HepG2 (cell line): ENCODE measurements around the gene RPH3AL. TPM values are rescaled to one million over a fixed set of nuclear protein-coding genes. Genes with fewer than 3 reads are reported as not detected.

Experiments
- AGO2 ChIP-seq: fragments of 200-400 bp; formaldehyde crosslinking; optimal IDR thresholded peaks from 2 replicates; pipeline ENCODE3; 2017; ENCODE audit warnings: mild to moderate bottlenecking, low read depth, low read length, moderate library complexity
- DDIT3 ChIP-seq: sonication (generic); formaldehyde crosslinking; IDR thresholded peaks from 2 replicates; pipeline ENCODE4 v1.4.0; 2020; ENCODE audit warnings: mild to moderate bottlenecking, missing genetic modification reagents
- GMEB2 ChIP-seq: IDR thresholded peaks from 2 replicates; pipeline ENCODE4 v1.6.1; 2016; ENCODE audit warnings: missing biosample characterization, missing genetic modification reagents, low read depth
- HHEX ChIP-seq: IDR thresholded peaks from 2 replicates; pipeline ENCODE4 v1.6.1; 2016; ENCODE audit warnings: control low read depth
- HNRNPUL1 ChIP-seq: fragments of 200-400 bp; formaldehyde crosslinking; IDR thresholded peaks from 2 replicates; pipeline ENCODE4 v1.6.1; 2017; ENCODE audit warnings: low read depth, mild to moderate bottlenecking, low read length, moderate library complexity
- MBNL3 ChIP-seq: fragments of 250-450 bp; sonication (Bioruptor Pico); conservative IDR thresholded peaks from 2 replicates; pipeline ENCODE4 v1.8.0; 2022; ENCODE audit warnings: mild to moderate bottlenecking, inconsistent platforms
- MED8 ChIP-seq: sonication (generic); formaldehyde crosslinking; IDR thresholded peaks from 2 replicates; pipeline ENCODE4 v1.8.1; 2023; ENCODE audit warnings: mild to moderate bottlenecking, missing genetic modification reagents; ENCODE audit not compliant: insufficient replicate concordance
- NFE2L1 ChIP-seq: sonication (generic); formaldehyde crosslinking; IDR thresholded peaks from 2 replicates; pipeline ENCODE4 v1.4.0; 2020; ENCODE audit warnings: missing genetic modification reagents, mild to moderate bottlenecking, borderline replicate concordance
- NR3C1 ChIP-seq: sonication (generic); formaldehyde crosslinking; IDR thresholded peaks from 2 replicates; pipeline ENCODE4 v1.4.0; 2020; ENCODE audit warnings: missing genetic modification reagents
- RBM22 ChIP-seq: fragments of 200-400 bp; formaldehyde crosslinking; optimal IDR thresholded peaks from 2 replicates; pipeline ENCODE3; 2017; ENCODE audit warnings: mild to moderate bottlenecking, low read length, moderate library complexity
- REST ChIP-seq, 2 experiments: IDR thresholded peaks; 2 replicates each; pipeline ENCODE4 v1.6.1; 2011 to 2012; ENCODE audit warnings: low read length in 2 of 2, borderline replicate concordance in 1 of 2, low read depth in 1 of 2, mild to moderate bottlenecking in 1 of 2, moderate library complexity in 1 of 2
- RFXAP ChIP-seq: sonication (generic); formaldehyde crosslinking; IDR thresholded peaks from 2 replicates; pipeline ENCODE4 v1.4.0; 2020; ENCODE audit warnings: missing genetic modification reagents, borderline replicate concordance
- SNAPC2 ChIP-seq: sonication (generic); formaldehyde crosslinking; IDR thresholded peaks from 2 replicates; pipeline ENCODE4 v1.8.1; 2022; ENCODE audit warnings: mild to moderate bottlenecking, missing genetic modification reagents
- SOX5 ChIP-seq: IDR thresholded peaks from 2 replicates; pipeline ENCODE4 v1.6.1; 2016; ENCODE audit warnings: borderline replicate concordance
- SUZ12 ChIP-seq: fragments of 150-350 bp; IDR thresholded peaks from 2 replicates; pipeline ENCODE4 v1.6.1; 2014; ENCODE audit warnings: low read depth, low read length
- TEAD2 ChIP-seq: sonication (generic); formaldehyde crosslinking; IDR thresholded peaks from 2 replicates; pipeline ENCODE4 v1.9.0; 2021; ENCODE audit warnings: missing genetic modification reagents
- ZBTB7A ChIP-seq: sonication (generic); formaldehyde crosslinking; IDR thresholded peaks from 2 replicates; pipeline ENCODE4 v1.8.0; 2022; ENCODE audit warnings: mild to moderate bottlenecking, missing genetic modification reagents
- ZFP91 ChIP-seq: sonication (generic); formaldehyde crosslinking; IDR thresholded peaks from 2 replicates; pipeline ENCODE4 v1.9.0; 2022; ENCODE audit warnings: missing genetic modification reagents, mild to moderate bottlenecking, borderline replicate concordance
- ZMYM2 ChIP-seq: sonication (generic); formaldehyde crosslinking; IDR thresholded peaks from 2 replicates; pipeline ENCODE4 v1.8.0; 2022; ENCODE audit warnings: mild to moderate bottlenecking, missing genetic modification reagents
- ZNF44 ChIP-seq: sonication (generic); formaldehyde crosslinking; IDR thresholded peaks from 2 replicates; pipeline ENCODE4 v1.5.1; 2020; ENCODE audit warnings: mild to moderate bottlenecking, missing genetic modification reagents
- ZNF670 ChIP-seq: sonication (generic); formaldehyde crosslinking; IDR thresholded peaks from 2 replicates; pipeline ENCODE4 v1.8.0; 2022; ENCODE audit warnings: mild to moderate bottlenecking, missing genetic modification reagents, borderline replicate concordance
- ZNF713 ChIP-seq: sonication (generic); formaldehyde crosslinking; IDR thresholded peaks from 2 replicates; pipeline ENCODE4 v1.4.0; 2020; ENCODE audit warnings: mild to moderate bottlenecking, missing genetic modification reagents
- ZNF782 ChIP-seq: sonication (generic); formaldehyde crosslinking; IDR thresholded peaks from 2 replicates; pipeline ENCODE4 v1.4.0; 2020; ENCODE audit warnings: missing genetic modification reagents, mild to moderate bottlenecking, borderline replicate concordance
- ZNF792 ChIP-seq: IDR thresholded peaks from 2 replicates; pipeline ENCODE4 v1.6.1; 2016
- polyA plus RNA-seq, 8 experiments: library from polyadenylated mRNA; depleted of rRNA in 3 of 8; stranded (reverse) in 7 of 8; unstranded in 1 of 8; fragments of >200 nt; fragmentation: Illumina TruSeq in 4 of 8; extraction: Trizol in 4 of 8; gene quantifications; 2 replicates each; pipeline versions ENCODE4 v1.2.1 to v1.2.3, GENCODE V29; 2011 to 2016; ENCODE audit warnings: low read depth in 4 of 8, missing spikeins in 1 of 8, mixed read lengths in 1 of 8; ENCODE audit not compliant: insufficient read depth in 1 of 8
- total RNA-seq, 5 experiments: library from RNA; depleted of rRNA; stranded (reverse); fragments of >200 nt; fragmentation: Illumina TruSeq; extraction: Trizol; gene quantifications; 2 replicates each; pipeline ENCODE4 v1.2.3, GENCODE V29; 2016; ENCODE audit warnings: low read depth in 1 of 5

Gene RPH3AL
- total and polyA plus RNA-seq, 2 of the 13 experiments (the other 11 are each of a cell fraction or from before 2014, with no cell fraction given): 7.8 to 16.4 TPM

GRCh38 chr17:352421-353212, at the start of gene RPH3AL (continued):
- no peak for TF ChIP-seq MBNL3 (CRISPR knock-in tag)
- no peak for TF ChIP-seq GMEB2 (CRISPR knock-in tag)
- TF ChIP-seq AGO2: no peak
- peak; percentile 82 for TF ChIP-seq MED8 (CRISPR knock-in tag)
- TF ChIP-seq ZNF792 (CRISPR knock-in tag): no peak; the same call in 1 of the 2 replicates
- no peak for TF ChIP-seq ZMYM2 (CRISPR knock-in tag)
- no peak for TF ChIP-seq ZNF670 (CRISPR knock-in tag)
- no peak for TF ChIP-seq SUZ12
- TF ChIP-seq HNRNPUL1: no peak
- TF ChIP-seq DDIT3 (CRISPR knock-in tag): no peak
- no peak for TF ChIP-seq TEAD2
- peak; percentile 5; the same call in 1 of the 2 replicates for TF ChIP-seq ZBTB7A (CRISPR knock-in tag)
- no peak for TF ChIP-seq ZNF713 (CRISPR knock-in tag)
- no peak for TF ChIP-seq NR3C1 (CRISPR knock-in tag)
- peak; percentile 7; the same call in 1 of the 2 replicates for TF ChIP-seq HHEX
- peak; percentile 76; the same call in 1 of the 2 replicates for TF ChIP-seq ZNF782 (CRISPR knock-in tag)
- TF ChIP-seq REST (IDR thresholded peaks at IDR 0.05; ENCODE audit: borderline replicate concordance in 1 of 2, low read depth in 1 of 2, low read length in 2 of 2): no peak
- TF ChIP-seq ZNF44: 0 out of 2 replicates have a peak, but pooled peaks have one; percentile 13
- no peak for TF ChIP-seq SOX5 (CRISPR knock-in tag)
- 0 out of 2 replicates have a peak, but pooled peaks have one; percentile 71 for TF ChIP-seq RFXAP (CRISPR knock-in tag)
- no peak for TF ChIP-seq RBM22
- TF ChIP-seq ZFP91: peak; percentile 70; the same call in 1 of the 2 replicates
- TF ChIP-seq SNAPC2: no peak
- no peak for TF ChIP-seq NFE2L1
